GM21529 (cell line): ENCODE data around the gene CCDC120.
A peak's percentile ranks its signal among the peaks of the same experiment; 100 is the strongest.

Experiments
- ATAC-seq: cut with Tn5 transposase; IDR thresholded peaks from one replicate; pipeline ENCODE4 v1.9.1; 2021; ENCODE audit not compliant: unreplicated experiment

The CCDC120 gene

GRCh38 chrX:49061490-49061889 is 2.7 kb downstream of the CCDC120 start:
- no peak for ATAC-seq

GRCh38 chrX:49061916-49062315 is 3.1 kb downstream of the CCDC120 start:
- ATAC-seq = no peak

- ATAC-seq = no peak
Measured at GRCh38 chrX:49063715-49064114, 4.9 kb downstream of the CCDC120 start.

- ATAC-seq = no peak
Measured at GRCh38 chrX:49064303-49064702, 5.5 kb downstream of the CCDC120 start.

GRCh38 chrX:49064735-49065134 is 5.9 kb downstream of the CCDC120 start:
- no peak for ATAC-seq

- ATAC-seq = no peak
Measured at GRCh38 chrX:49066278-49066677, 7.5 kb downstream of the CCDC120 start.

GRCh38 chrX:49066690-49067089 is 7.9 kb downstream of the CCDC120 start:
- ATAC-seq = no peak

- ATAC-seq = no peak
Measured at GRCh38 chrX:49067285-49068120, 8.7 kb downstream of the CCDC120 start.

- ATAC-seq = no peak
Measured at GRCh38 chrX:49069038-49069437, 10.2 kb downstream of the CCDC120 start.

GRCh38 chrX:49070988-49071387 is 12.2 kb downstream of the CCDC120 start:
- no peak for ATAC-seq

GRCh38 chrX:49071877-49072711 is 13.3 kb downstream of the CCDC120 start:
- no peak for ATAC-seq

GRCh38 chrX:49072712-49073095 is 13.9 kb downstream of the CCDC120 start:
- ATAC-seq = no peak

- ATAC-seq = peak; percentile 93
Measured at GRCh38 chrX:49073601-49074575, 15.1 kb downstream of the CCDC120 start, which contains the start of gene PRAF2. Gene PRAF2 (minus strand): TSS chrX:49074002. CDS start chrX:49073987, 15 bp downstream.

GRCh38 chrX:49075347-49075746 is 16.5 kb downstream of the CCDC120 start:
- no peak for ATAC-seq

- ATAC-seq = no peak
Measured at GRCh38 chrX:49077941-49078340, 19.1 kb downstream of the CCDC120 start.

GRCh38 chrX:49079489-49080428 is 21.0 kb downstream of the CCDC120 start, which contains the start of gene WDR45:
Gene WDR45 (minus strand): TSS chrX:49079887. CDS start chrX:49078095, 1,792 bp downstream.
- ATAC-seq = peak; percentile 83

GRCh38 chrX:49082271-49082871 is 23.6 kb downstream of the CCDC120 start:
- no peak for ATAC-seq

- ATAC-seq = no peak
Measured at GRCh38 chrX:49089553-49089952, 30.8 kb downstream of the CCDC120 start.

GRCh38 chrX:49096419-49096818 is 37.6 kb downstream of the CCDC120 start:
- ATAC-seq = no peak
